Measurements from ENCODE around the gene WDR86. TPM values are rescaled to one million over a fixed set of nuclear protein-coding genes. Genes with fewer than 3 reads are reported as not detected.
A peak's percentile ranks its signal among the peaks of the same experiment; 100 is the strongest.

The WDR86 gene, protein sequence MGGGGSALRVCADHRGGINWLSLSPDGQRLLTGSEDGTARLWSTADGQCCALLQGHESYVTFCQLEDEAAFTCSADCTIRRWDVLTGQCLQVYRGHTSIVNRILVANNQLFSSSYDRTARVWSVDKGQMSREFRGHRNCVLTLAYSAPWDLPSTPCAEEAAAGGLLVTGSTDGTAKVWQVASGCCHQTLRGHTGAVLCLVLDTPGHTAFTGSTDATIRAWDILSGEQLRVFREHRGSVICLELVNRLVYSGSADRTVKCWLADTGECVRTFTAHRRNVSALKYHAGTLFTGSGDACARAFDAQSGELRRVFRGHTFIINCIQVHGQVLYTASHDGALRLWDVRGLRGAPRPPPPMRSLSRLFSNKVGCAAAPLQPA
- 1 to 10 TPM in 2 of 3 donors, under 1 TPM in 1; 0.75 to 2.2 (median 2.2) TPM for polyA plus RNA-seq

DNA sequence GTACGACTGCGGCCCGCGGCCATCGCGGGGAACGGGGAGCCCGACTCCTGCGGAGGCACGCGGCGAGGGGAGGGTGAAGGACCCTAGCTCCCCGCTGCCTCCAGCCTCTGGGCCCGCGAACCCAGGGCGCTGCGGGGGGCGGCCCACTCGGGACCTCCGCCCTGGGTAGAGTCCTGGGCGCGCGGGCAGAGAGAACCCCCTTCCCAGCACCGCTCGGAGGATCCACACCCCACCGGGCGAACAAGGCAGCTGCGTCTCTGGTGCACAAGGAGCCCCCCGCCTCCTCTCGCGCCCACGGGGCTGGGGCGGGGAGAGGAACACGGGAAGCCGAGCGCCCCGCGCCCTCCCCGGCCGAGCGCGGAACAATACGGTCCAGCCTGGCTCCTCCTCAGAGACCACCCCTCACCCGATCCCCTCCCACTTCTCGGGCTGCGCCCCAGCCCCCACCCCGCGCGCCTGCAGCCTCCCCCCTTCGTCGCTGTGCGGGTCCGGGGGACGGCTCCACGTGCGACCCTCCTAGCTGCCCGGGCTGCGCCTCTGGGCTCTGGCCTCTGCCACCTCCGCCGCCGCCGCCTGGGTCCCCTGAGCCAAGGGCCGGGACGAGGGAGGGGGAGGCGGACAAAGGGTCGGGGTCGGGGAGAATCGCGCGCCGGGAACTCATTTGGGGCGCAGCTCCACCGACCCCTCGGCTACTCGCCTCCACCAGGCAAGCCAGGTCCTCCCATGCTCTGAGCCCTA is at the start of gene WDR86:
Gene WDR86 (minus strand): TSS at position 372 of the 738 bp plus-strand sequence. CDS start 449 bp downstream, outside the sequence.
- H3K4me3 Mint-ChIP-seq = peak within 1 kb of the TSS; percentile 64 to 85 (median 75)
- H3K27ac Mint-ChIP-seq = peak within 1 kb of the TSS in 5 of 6 donors; percentile 19 to 90 (median 60)
- H3K4me1 Mint-ChIP-seq = peaks cover 9 to 10% of the 10 kb centered on the region in 2 donors
- peak in 1 of 3 donors; percentile 16 for DNase-seq
- peaks cover 14 to 24% (median 19%) of the 10 kb centered on the region in 3 donors for H3K27me3 Mint-ChIP-seq (ENCODE audit: low read depth in 3 of 3)
- H3K9me3 Mint-ChIP-seq = no peaks in the 10 kb centered on the region
- H3K36me3 Mint-ChIP-seq = no peaks in the 10 kb centered on the region

DNA sequence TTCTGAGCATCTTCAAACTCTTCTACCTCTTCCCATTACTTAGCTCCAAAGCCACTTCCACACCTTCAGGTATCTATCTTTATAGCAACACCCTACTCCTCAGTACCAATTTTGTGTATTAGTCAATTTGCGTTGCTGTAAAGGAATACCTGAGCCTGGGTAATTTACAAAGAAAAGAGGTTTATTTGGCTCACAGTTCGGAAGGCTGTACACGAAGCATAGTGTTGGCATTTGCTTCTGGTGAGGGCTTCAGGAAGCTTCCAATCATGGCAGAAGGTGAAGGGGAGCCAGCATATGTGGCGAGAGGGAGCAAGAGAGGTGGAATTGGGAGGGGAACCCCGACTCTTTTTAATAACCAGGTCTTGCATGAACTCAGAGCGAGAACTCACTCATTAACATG is 47.7 kb upstream of the WDR86 start:
- H3K4me3 Mint-ChIP-seq = no peak overlapping the region
- H3K4me1 Mint-ChIP-seq = no peaks in the 10 kb centered on the region
- H3K9me3 Mint-ChIP-seq = peaks cover 0 to 8% (median 4%) of the 10 kb centered on the region in 6 donors
- no peak overlapping the region for H3K27ac Mint-ChIP-seq
- peaks cover 2 to 4% (median 2%) of the 10 kb centered on the region in 3 donors for H3K27me3 Mint-ChIP-seq (ENCODE audit: low read depth in 3 of 3)
- H3K36me3 Mint-ChIP-seq = peaks cover under 1 to 4% (median 2%) of the 10 kb centered on the region in 3 donors
- DNase-seq = no peak

DNA sequence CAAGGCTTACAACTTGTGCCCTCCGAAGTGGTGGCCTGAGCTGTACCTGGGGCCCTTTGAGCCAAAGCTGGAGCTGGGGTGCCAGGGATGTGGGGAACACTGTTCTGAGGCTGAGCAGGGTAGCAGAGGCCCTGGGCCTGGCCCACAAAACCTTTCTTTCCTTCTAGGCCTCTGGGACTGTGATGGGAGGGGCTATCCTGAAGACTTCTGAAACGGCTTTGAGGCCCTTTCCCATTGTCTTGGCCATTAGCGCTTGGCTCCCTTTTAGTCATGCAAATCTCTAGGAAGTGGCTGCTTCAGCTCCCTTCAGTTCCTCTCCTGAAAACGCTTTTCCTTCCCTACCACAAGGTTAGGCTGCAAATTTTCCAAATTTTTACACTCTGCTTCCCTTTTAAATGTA is 46.9 kb upstream of the WDR86 start:
- Mint-ChIP-seq H3K36me3 (no peaks in the 10 kb centered on the region), H3K4me3 (no peak overlapping the region), H3K4me1 (no peaks in the 10 kb centered on the region), H3K27ac (no peak overlapping the region), H3K9me3 (peaks cover 0 to under 1% (median 0%) of the 10 kb centered on the region in 6 donors), H3K27me3 (ENCODE audit: low read depth in 3 of 3) (peaks cover 2 to 4% (median 2%) of the 10 kb centered on the region in 3 donors)
- no peak for DNase-seq

DNA sequence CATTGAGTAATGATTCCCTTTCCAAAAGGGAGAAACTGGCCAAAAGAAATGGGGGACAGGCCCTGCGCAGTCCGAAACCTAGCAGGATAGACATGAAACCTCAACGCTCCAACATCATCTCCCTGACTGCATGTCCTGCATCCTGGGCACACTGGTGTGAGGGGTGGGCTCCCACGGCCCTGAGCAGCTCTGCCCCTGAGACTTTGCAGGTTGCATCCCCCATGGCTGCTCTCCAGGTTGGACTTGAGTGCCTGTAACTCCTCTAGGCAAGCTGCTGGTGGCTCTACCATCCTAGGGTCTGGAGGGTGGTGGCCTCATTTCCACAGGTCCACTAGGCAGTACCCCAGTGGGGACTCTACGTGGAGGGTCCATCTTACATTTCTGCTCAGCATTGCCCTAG is 46.4 kb upstream of the WDR86 start:
- H3K9me3 Mint-ChIP-seq = no peaks in the 10 kb centered on the region
- H3K4me1 Mint-ChIP-seq = no peaks in the 10 kb centered on the region
- no peak for DNase-seq
- H3K27ac Mint-ChIP-seq = no peak overlapping the region
- H3K27me3 Mint-ChIP-seq (ENCODE audit: low read depth in 3 of 3) = peaks cover 2 to 4% (median 2%) of the 10 kb centered on the region in 3 donors
- H3K4me3 Mint-ChIP-seq = no peak overlapping the region
- H3K36me3 Mint-ChIP-seq = no peaks in the 10 kb centered on the region

- no peak overlapping the region for H3K4me3 Mint-ChIP-seq
- no peak overlapping the region for H3K27ac Mint-ChIP-seq
- no peaks in the 10 kb centered on the region for H3K4me1 Mint-ChIP-seq
- no peaks in the 10 kb centered on the region for H3K36me3 Mint-ChIP-seq
- no peaks in the 10 kb centered on the region for H3K9me3 Mint-ChIP-seq
- peaks cover 2 to 4% (median 2%) of the 10 kb centered on the region in 3 donors for H3K27me3 Mint-ChIP-seq (ENCODE audit: low read depth in 3 of 3)
- DNase-seq = no peak
These were observed 45.9 kb upstream of the WDR86 start for GRCh38 chr7:151455690-151456089.

GRCh38 chr7:151454932-151455530 is 45.2 kb upstream of the WDR86 start:
- DNase-seq = no peak
- Mint-ChIP-seq H3K4me1 (no peaks in the 10 kb centered on the region), H3K36me3 (no peaks in the 10 kb centered on the region), H3K9me3 (no peaks in the 10 kb centered on the region), H3K4me3 (no peak overlapping the region), H3K27ac (no peak overlapping the region), H3K27me3 (ENCODE audit: low read depth in 3 of 3) (peaks cover 0 to 4% (median 2%) of the 10 kb centered on the region in 3 donors)

DNA sequence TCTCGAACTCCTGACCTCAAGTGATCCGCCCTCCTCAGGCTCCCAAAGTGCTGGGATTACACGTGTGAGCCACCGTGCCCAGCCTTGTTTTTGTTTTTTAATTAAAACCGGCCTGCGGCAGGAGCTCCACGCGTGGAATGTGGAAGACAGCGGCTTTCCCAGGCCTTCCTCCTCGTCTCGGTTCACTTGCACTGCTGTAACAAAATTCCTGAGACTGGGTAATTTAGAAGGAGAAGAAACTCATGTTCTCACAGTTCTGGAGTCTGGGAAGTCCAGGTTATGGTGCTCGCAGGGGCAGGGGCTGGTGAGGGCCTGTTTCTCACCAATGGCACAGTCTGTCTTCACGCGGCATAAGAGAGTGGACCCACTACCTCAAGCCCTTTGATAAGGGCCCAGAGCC is 44.5 kb upstream of the WDR86 start:
- Mint-ChIP-seq H3K27ac (no peak overlapping the region), H3K27me3 (ENCODE audit: low read depth in 3 of 3) (peaks cover 0 to 7% (median 2%) of the 10 kb centered on the region in 3 donors), H3K4me1 (no peaks in the 10 kb centered on the region), H3K36me3 (no peaks in the 10 kb centered on the region), H3K9me3 (no peaks in the 10 kb centered on the region), H3K4me3 (no peak overlapping the region)
- DNase-seq = no peak

DNA sequence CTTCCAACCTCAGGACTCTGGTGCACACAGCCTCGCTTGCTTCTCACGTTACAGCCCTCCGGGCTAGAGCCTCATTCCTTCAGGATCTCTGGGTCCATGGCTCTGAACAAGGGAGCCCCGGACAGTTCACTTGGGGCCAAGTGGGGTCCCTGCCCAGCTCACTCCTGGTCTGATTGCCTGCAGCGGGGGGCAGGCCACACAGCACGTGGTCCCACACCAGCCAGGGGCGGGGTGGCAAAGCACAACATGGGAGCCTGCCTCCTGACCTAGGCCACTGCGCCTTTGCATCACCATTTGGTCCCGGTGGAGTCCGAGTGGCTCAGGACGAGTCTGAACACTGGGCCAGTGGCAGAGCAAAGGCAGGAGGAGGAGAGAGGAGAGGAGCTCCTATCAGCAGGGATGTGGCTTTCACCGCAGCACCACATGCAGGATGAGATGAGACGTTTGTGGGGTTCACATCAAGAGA is 43.5 kb upstream of the WDR86 start:
- Mint-ChIP-seq H3K36me3 (no peaks in the 10 kb centered on the region), H3K27ac (no peak overlapping the region), H3K9me3 (no peaks in the 10 kb centered on the region), H3K4me3 (no peak overlapping the region), H3K4me1 (no peaks in the 10 kb centered on the region), H3K27me3 (ENCODE audit: low read depth in 3 of 3) (peaks cover 0 to 7% (median 2%) of the 10 kb centered on the region in 3 donors)
- no peak for DNase-seq

DNA sequence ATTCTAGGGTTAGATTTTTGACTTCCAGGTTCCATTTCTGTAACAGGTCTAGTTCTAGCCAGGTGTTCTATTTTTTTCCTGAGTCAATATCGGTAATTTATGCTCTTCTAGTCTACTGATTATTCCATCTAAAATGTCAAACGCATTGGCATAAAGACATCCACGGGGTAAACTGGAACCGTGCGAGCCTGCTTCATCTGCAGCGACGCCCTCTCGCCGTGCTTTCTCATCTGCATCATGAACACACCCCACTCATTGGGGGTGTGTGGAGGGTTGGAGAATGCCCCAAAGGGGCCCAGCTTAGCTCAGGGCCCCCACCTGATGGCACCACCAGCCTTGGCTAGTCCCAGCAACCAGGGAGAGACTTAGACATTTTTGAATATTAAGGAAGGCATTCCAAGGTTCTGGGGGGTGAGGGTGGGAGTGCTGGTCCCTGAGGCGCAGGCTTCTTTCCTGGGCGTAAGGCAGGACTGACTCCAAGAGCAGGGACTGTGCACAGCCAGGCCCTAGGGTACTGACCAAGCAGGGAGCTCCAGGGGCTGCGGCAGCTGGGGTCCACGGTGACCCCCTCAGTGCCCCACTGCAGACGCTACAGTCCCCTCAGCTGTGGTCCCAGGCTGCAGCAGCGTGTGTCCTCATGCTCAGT is 43.0 kb upstream of the WDR86 start:
- DNase-seq = no peak
- no peak overlapping the region for H3K27ac Mint-ChIP-seq
- no peak overlapping the region for H3K4me3 Mint-ChIP-seq

GRCh38 chr7:151451626-151452571 is 42.1 kb upstream of the WDR86 start:
- Mint-ChIP-seq H3K36me3 (no peaks in the 10 kb centered on the region), H3K9me3 (no peaks in the 10 kb centered on the region), H3K4me1 (no peaks in the 10 kb centered on the region), H3K27ac (no peak overlapping the region), H3K4me3 (no peak overlapping the region), H3K27me3 (ENCODE audit: low read depth in 3 of 3) (peaks cover 0 to 3% (median 0%) of the 10 kb centered on the region in 3 donors)
- no peak for DNase-seq

More for the DNA sequence above, 43.0 kb upstream of the WDR86 start:
- Mint-ChIP-seq H3K27me3 (ENCODE audit: low read depth in 3 of 3) (peaks cover 0 to 7% (median under 1%) of the 10 kb centered on the region in 3 donors), H3K9me3 (no peaks in the 10 kb centered on the region), H3K36me3 (no peaks in the 10 kb centered on the region), H3K4me1 (no peaks in the 10 kb centered on the region)

DNA sequence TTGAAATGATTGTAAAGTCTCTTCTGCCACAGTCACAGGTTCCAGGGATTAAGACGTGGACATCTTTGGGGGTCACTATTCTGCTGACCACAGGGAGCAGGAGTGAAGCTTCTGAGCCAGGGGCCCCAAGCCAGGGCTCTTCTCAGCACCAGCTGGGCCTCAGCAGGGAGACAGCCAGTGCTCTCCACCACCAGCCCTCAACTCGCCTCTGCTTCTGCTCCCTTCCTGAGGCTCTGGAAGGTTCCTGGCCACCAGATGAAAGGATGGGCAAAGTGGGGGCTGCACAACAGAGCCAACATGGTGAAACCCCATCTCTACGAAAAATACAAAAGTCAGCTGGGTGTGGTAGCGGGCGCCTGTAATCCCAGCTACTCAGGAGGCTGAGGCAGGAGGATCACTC is 41.3 kb upstream of the WDR86 start:
- H3K9me3 Mint-ChIP-seq = no peaks in the 10 kb centered on the region
- no peak overlapping the region for H3K4me3 Mint-ChIP-seq
- no peaks in the 10 kb centered on the region for H3K36me3 Mint-ChIP-seq
- DNase-seq = no peak
- H3K27me3 Mint-ChIP-seq (ENCODE audit: low read depth in 3 of 3) = peaks cover 0 to 3% (median 0%) of the 10 kb centered on the region in 3 donors
- no peak overlapping the region for H3K27ac Mint-ChIP-seq
- no peaks in the 10 kb centered on the region for H3K4me1 Mint-ChIP-seq

GRCh38 chr7:151449990-151450389 is 40.2 kb upstream of the WDR86 start:
- peak overlapping the region in 1 of 5 donors; percentile 36 for H3K4me3 Mint-ChIP-seq

More at GRCh38 chr7:151449990-151450389, 40.2 kb upstream of the WDR86 start:
- H3K27me3 Mint-ChIP-seq (ENCODE audit: low read depth in 3 of 3) = peaks cover 0 to 6% (median 0%) of the 10 kb centered on the region in 3 donors
- no peak overlapping the region for H3K27ac Mint-ChIP-seq
- no peak for DNase-seq
- no peaks in the 10 kb centered on the region for H3K9me3 Mint-ChIP-seq
- no peaks in the 10 kb centered on the region for H3K4me1 Mint-ChIP-seq
- no peaks in the 10 kb centered on the region for H3K36me3 Mint-ChIP-seq

Measured in immature natural killer cell (primary cell).